Panc1 (cell line): ENCODE measurements around the gene TLCD3B. TPM values are rescaled to one million over a fixed set of nuclear protein-coding genes. Genes with fewer than 3 reads are reported as not detected.

ENCODE experiments used
- ATAC-seq: fragments of 200-7000 bp; cut with Tn5 transposase; 2 replicates; pipeline ENCODE4 v1.9.1; 2020; ENCODE audit warnings: mild to moderate bottlenecking, moderate library complexity
- BruUV-seq: library from RNA; stranded (reverse); fragments of 400-500 nt; replicated peaks from 2 replicates; lab custom pipeline; 2021; lab: Mats Ljungman, UMichigan
- CTCF ChIA-PET: fragments of 300-600 bp; sonication (Branson Sonifier 250); formaldehyde crosslinking; loops from one replicate; lab custom pipeline; 2022; ENCODE audit warnings: antibody characterized with exemption; lab: Charles Lee
- POLR2A ChIA-PET: fragments of 300-600 bp; sonication (Branson Sonifier 250); formaldehyde crosslinking; loops from one replicate; lab custom pipeline; 2022; ENCODE audit warnings: antibody characterized with exemption; lab: Charles Lee
- DNase-seq: peaks from one replicate; pipeline ENCODE4 v3.0.0-alpha.2; 2010; ENCODE audit warnings: low read depth, low spot score
- H3K27ac ChIP-seq: 2 replicates; pipeline ENCODE4 v1.5.1; 2011; ENCODE audit warnings: mild to moderate bottlenecking, low read length, inconsistent platforms
- H3K27me3 ChIP-seq: fragments of 200-500 bp; sonication (Bioruptor generic); 2 replicates; pipeline ENCODE4 v1.6.0; 2014; ENCODE audit warnings: low read length, inconsistent platforms; ENCODE audit not compliant: control insufficient read depth, insufficient read depth
- H3K36me3 ChIP-seq: fragments of 200-500 bp; sonication (Bioruptor generic); 2 replicates; pipeline ENCODE4 v1.5.1; 2014; ENCODE audit warnings: inconsistent platforms, mild to moderate bottlenecking, low read length, moderate library complexity; ENCODE audit not compliant: control insufficient read depth, insufficient read depth
- H3K4me1 ChIP-seq: 2 replicates; pipeline ENCODE4 v1.5.1; 2011; ENCODE audit warnings: inconsistent platforms, mild to moderate bottlenecking, low read length, moderate library complexity; ENCODE audit not compliant: control insufficient read depth, insufficient read depth
- H3K4me3 ChIP-seq, 2 experiments: 2 replicates each; pipeline ENCODE4 v1.5.1; 2011 to 2012; ENCODE audit warnings: low read depth in 2 of 2, low read length in 2 of 2, mild to moderate bottlenecking in 2 of 2, inconsistent platforms in 1 of 2, moderate library complexity in 1 of 2
- H3K9me3 ChIP-seq: fragments of 200-500 bp; sonication (Bioruptor generic); 2 replicates; pipeline ENCODE4 v1.5.1; 2014; ENCODE audit warnings: low read depth, mild to moderate bottlenecking, inconsistent platforms, low read length, moderate library complexity; ENCODE audit not compliant: control insufficient read depth, insufficient read depth
- CTCF ChIP-seq: fragments of 450-650 bp; IDR thresholded peaks from 2 replicates; pipeline ENCODE4 v1.5.1; 2017; ENCODE audit warnings: mild to moderate bottlenecking
- POLR2AphosphoS5 ChIP-seq: IDR thresholded peaks from 2 replicates; pipeline ENCODE4 v1.6.1; 2012; ENCODE audit warnings: mild to moderate bottlenecking, low read depth, low read length, moderate library complexity
- REST ChIP-seq, 2 experiments: IDR thresholded peaks; 2 replicates each; pipeline ENCODE4 v1.6.1; 2011 to 2012; ENCODE audit warnings: low read depth in 2 of 2, control low read depth in 1 of 2, low read length in 1 of 2, mild to moderate bottlenecking in 1 of 2, moderate library complexity in 1 of 2; ENCODE audit not compliant: insufficient read depth in 1 of 2
- SIN3A ChIP-seq: IDR thresholded peaks from 2 replicates; pipeline ENCODE4 v1.6.1; 2012; ENCODE audit warnings: low read depth, mild to moderate bottlenecking, low read length, moderate library complexity, borderline replicate concordance; ENCODE audit not compliant: insufficient read depth
- TCF7L2 ChIP-seq: IDR thresholded peaks from 2 replicates; pipeline ENCODE4 v1.6.1; 2011; ENCODE audit warnings: mild to moderate bottlenecking, low read depth, low read length, inconsistent platforms
- in situ Hi-C: cut with HindIII; loops from 2 replicates; pipeline ENCODE4 v1.10.0; 2016; ENCODE audit warnings: low sequenced_read_pairs, low pct_unique_long_range_greater_than_20kb
- intact Hi-C: fragments of 100-400 bp; cut with micrococcal nuclease; formaldehyde crosslinking; loops from one replicate; pipeline ENCODE4 v1.10.0; 2022; ENCODE audit not compliant: unreplicated experiment
- total RNA-seq: library from RNA; stranded (reverse); gene quantifications from one replicate; pipeline ENCODE4 v1.2.1, GENCODE V29; 2021; ENCODE audit not compliant: unreplicated experiment

Gene TLCD3B
- total RNA-seq, 1 experiment from 2014 or later, result 3.5 TPM

- peak; percentile 76 for ATAC-seq
- Histone ChIP-seq H3K4me1 (peaks cover 31% of the 10 kb centered on the region), H3K4me3 (peak within 1 kb of the TSS; percentile 72 to 98), H3K27ac (peak within 1 kb of the TSS; percentile 100), H3K36me3 (peaks cover 5% of the 10 kb centered on the region), H3K9me3 (no peaks in the 10 kb centered on the region), H3K27me3 (no peaks in the 10 kb centered on the region)
- no peak for DNase-seq
- POLR2A ChIA-PET, result no interaction called here
- BruUV-seq, result no TSS peak
- CTCF ChIA-PET, result interaction anchor here (0.5 kb wide), 1 partner anchor 180 kb away, joined by 3 read pairs; no protein-coding TSS in a partner anchor
- intact Hi-C loops, result no loop called here
- TF ChIP-seq TCF7L2, result no peak
- peak; percentile 37; the same call in 1 of the 2 replicates for TF ChIP-seq POLR2AphosphoS5
- 0 out of 2 replicates have a peak, but pooled peaks have one; percentile 82 for TF ChIP-seq SIN3A
- TF ChIP-seq REST (IDR thresholded peaks at IDR 0.05; ENCODE audit: insufficient read depth in 1 of 2, low read depth in 2 of 2, low read length in 1 of 2), result 0 out of 4 replicates have a peak, but pooled peaks of 1 of the 2 experiments have one; percentile 26
- no peak for TF ChIP-seq CTCF
- in situ Hi-C loops, result no loop called here
These were observed 35.7 kb downstream of the TLCD3B start, which contains the start of gene HIRIP3 for GRCh38 chr16:29995324-29995910. Gene HIRIP3 (minus strand): TSS chr16:29995617. CDS start chr16:29995605, 12 bp downstream.

GRCh38 chr16:29994600-29995323 is 36.3 kb downstream of the TLCD3B start:
- ChIA-PET CTCF (interaction anchor here (0.5 kb wide), 1 partner anchor 179 kb away, joined by 3 read pairs; no protein-coding TSS in a partner anchor), POLR2A (no interaction called here)
- Histone ChIP-seq H3K4me1 (peaks cover 31% of the 10 kb centered on the region), H3K9me3 (no peaks in the 10 kb centered on the region), H3K27ac (peak overlapping the region; percentile 100), H3K4me3 (peak overlapping the region; percentile 72 to 98), H3K36me3 (peaks cover 8% of the 10 kb centered on the region), H3K27me3 (no peaks in the 10 kb centered on the region)
- TF ChIP-seq CTCF, result no peak
- TF ChIP-seq REST (IDR thresholded peaks at IDR 0.05; ENCODE audit: insufficient read depth in 1 of 2, low read depth in 2 of 2, low read length in 1 of 2), result no peak
- TF ChIP-seq POLR2AphosphoS5, result no peak
- TF ChIP-seq TCF7L2, result no peak
- TF ChIP-seq SIN3A, result no peak
- BruUV-seq, result no TSS peak
- DNase-seq (no peak), ATAC-seq (peak; percentile 59)
- intact Hi-C loops, result no loop called here
- in situ Hi-C loops, result no loop called here
